GM12878 (cell line): ENCODE data around the gene ATIC. TPM values are rescaled to one million over a fixed set of nuclear protein-coding genes. Genes with fewer than 3 reads are reported as not detected.

Source experiments
- ATAC-seq: fragments of 200-7000 bp; cut with Tn5 transposase; 3 replicates; pipeline ENCODE4 v1.9.1; 2020; ENCODE audit warnings: mild to moderate bottlenecking, moderate library complexity
- BruUV-seq: library from RNA; stranded (reverse); fragments of 400-500 nt; replicated peaks from 2 replicates; lab custom pipeline; 2021; lab: Mats Ljungman, UMichigan
- CTCF ChIA-PET: fragments of 300-600 bp; sonication (Branson Sonifier 250); formaldehyde crosslinking; extraction: SDS; loops from one replicate; lab custom pipeline; 2021; ENCODE audit warnings: inconsistent platforms; lab: Yijun Ruan, JAX
- POLR2A ChIA-PET: fragments of 350-600 bp; formaldehyde crosslinking; extraction: SDS; loops from one replicate; lab custom pipeline; 2021; ENCODE audit warnings: inconsistent platforms; lab: Charles Lee
- RAD21 ChIA-PET: fragments of 300-600 bp; sonication (Branson Sonifier 250); formaldehyde crosslinking; loops from one replicate; lab custom pipeline; 2023; ENCODE audit warnings: antibody characterized with exemption; ENCODE audit not compliant: unreplicated experiment; lab: Charles Lee
- SMC1A ChIA-PET: fragments of 300-600 bp; sonication (Branson Sonifier 250); formaldehyde crosslinking; loops from one replicate; lab custom pipeline; 2023; ENCODE audit not compliant: unreplicated experiment, uncharacterized antibody; lab: Charles Lee
- DNase-seq: peaks from one replicate; pipeline ENCODE4 v3.0.0-alpha.2; 2011; ENCODE audit warnings: low read depth, low spot score
- FAIRE-seq: peaks from 3 replicates; lab custom pipeline; 2011; peaks lifted over from hg19 to GRCh38; lab: Jason Lieb, UNC
- H2AFZ ChIP-seq: 2 replicates; pipeline ENCODE4 v1.6.0; 2011; ENCODE audit warnings: low read depth, low read length, control low read depth; ENCODE audit not compliant: control insufficient read depth
- H3K27ac ChIP-seq: 2 replicates; pipeline ENCODE4 v1.5.1; 2011; ENCODE audit warnings: control low read depth; ENCODE audit not compliant: control insufficient read depth, insufficient read depth
- H3K27me3 ChIP-seq, 2 experiments: replicated peaks in 1 of 2; 2 replicates each; pipeline versions ENCODE4 v1.6.0 to v1.6.1; 2011; ENCODE audit warnings: low read length in 1 of 2; ENCODE audit not compliant: control insufficient read depth in 2 of 2, insufficient read depth in 2 of 2
- H3K36me3 ChIP-seq, 2 experiments: 2 replicates each; pipeline ENCODE4 v1.5.1; 2011; ENCODE audit warnings: low read length in 1 of 2; ENCODE audit not compliant: control insufficient read depth in 2 of 2, insufficient read depth in 2 of 2
- H3K4me1 ChIP-seq: 2 replicates; pipeline ENCODE4 v1.6.1; 2011; ENCODE audit warnings: mild to moderate bottlenecking, low read length, moderate library complexity, mixed read lengths; ENCODE audit not compliant: control insufficient read depth, insufficient read depth
- H3K4me2 ChIP-seq: 2 replicates; pipeline ENCODE4 v1.6.0; 2011; ENCODE audit warnings: control low read depth; ENCODE audit not compliant: control insufficient read depth, insufficient read depth
- H3K4me3 ChIP-seq: fragments of 200-600 bp; sonication (generic); 2 replicates; pipeline ENCODE4 v1.5.1; 2016
- H3K79me2 ChIP-seq: 2 replicates; pipeline ENCODE4 v1.6.0; 2011; ENCODE audit warnings: low read length; ENCODE audit not compliant: control insufficient read depth, insufficient read depth
- H3K9ac ChIP-seq: 2 replicates; pipeline ENCODE4 v1.8.0; 2011; ENCODE audit warnings: low read length, control low read depth, mixed read lengths; ENCODE audit not compliant: control insufficient read depth, insufficient read depth
- H3K9me3 ChIP-seq: replicated peaks from 3 replicates; pipeline ENCODE4 v1.5.1; 2011; ENCODE audit warnings: mild to moderate bottlenecking, low read length; ENCODE audit not compliant: control insufficient read depth, insufficient read depth
- H4K20me1 ChIP-seq: 2 replicates; pipeline ENCODE4 v1.6.0; 2011; ENCODE audit not compliant: control insufficient read depth, insufficient read depth
- BMI1 ChIP-seq: fragments of 450-650 bp; IDR thresholded peaks from 2 replicates; pipeline ENCODE4 v1.6.1; 2016; ENCODE audit warnings: mild to moderate bottlenecking, moderate library complexity, borderline replicate concordance
- EP300 ChIP-seq, 2 experiments: fragments of 150-350 bp in 1 of 2; IDR thresholded peaks; 2 replicates each; pipeline ENCODE4 v1.6.1; 2011 to 2012; ENCODE audit warnings: low read depth in 2 of 2, low read length in 2 of 2, borderline replicate concordance in 1 of 2, improper control_type of control experiment in 1 of 2, inconsistent platforms in 1 of 2; ENCODE audit not compliant: control insufficient read depth in 1 of 2
- JUNB ChIP-seq: IDR thresholded peaks from 2 replicates; pipeline ENCODE4 v1.6.1; 2016; ENCODE audit warnings: antibody characterized with exemption, mild to moderate bottlenecking
- JUND ChIP-seq: IDR thresholded peaks from 2 replicates; pipeline ENCODE4 v1.6.1; 2012; ENCODE audit warnings: low read depth, mild to moderate bottlenecking, low read length, improper control_type of control experiment, moderate library complexity
- MTA2 ChIP-seq: fragments of 450-650 bp; IDR thresholded peaks from 2 replicates; pipeline ENCODE4 v1.6.1; 2016; ENCODE audit warnings: low read depth, mild to moderate bottlenecking, moderate library complexity
- PBX3 ChIP-seq: IDR thresholded peaks from 2 replicates; pipeline ENCODE4 v1.6.1; 2011; ENCODE audit warnings: mild to moderate bottlenecking, low read depth, low read length, moderate library complexity; ENCODE audit not compliant: insufficient replicate concordance
- SREBF2 ChIP-seq: IDR thresholded peaks from 2 replicates; pipeline ENCODE4 v1.6.1; 2012; ENCODE audit warnings: mild to moderate bottlenecking, low read length
- SUZ12 ChIP-seq: fragments of 200-600 bp; sonication (generic); IDR thresholded peaks from one replicate; pipeline ENCODE4 v1.6.1; 2018; ENCODE audit warnings: antibody characterized with exemption, mild to moderate bottlenecking; ENCODE audit not compliant: unreplicated experiment
- TCF12 ChIP-seq: IDR thresholded peaks from 2 replicates; pipeline ENCODE4 v1.6.1; 2011; ENCODE audit warnings: low read depth, mild to moderate bottlenecking, low read length
- WGBS: methylation state at CpG from one replicate; pipeline ENCODE4 v1.1.6; 2016; ENCODE audit warnings: low lambda C conversion rate; ENCODE audit not compliant: insufficient replicate concordance, insufficient coverage; ENCODE audit errors: missing lambda C conversion rate; 5-methylcytosine and 5-hydroxymethylcytosine counted together
- in situ Hi-C: fragments of 300-500 bp; cut with MboI; formaldehyde crosslinking; loops from 9 replicates; pipeline ENCODE4 v1.14.3; 2018; ENCODE audit warnings: mixed read lengths
- intact Hi-C: fragments of 100-400 bp; cut with micrococcal nuclease; formaldehyde crosslinking; loops from one replicate; pipeline ENCODE4 v1.14.2; 2022; ENCODE audit not compliant: unreplicated experiment
- polyA plus RNA-seq, 11 experiments: library from polyadenylated mRNA; depleted of rRNA in 4 of 11; unstranded in 6 of 11; stranded (reverse) in 5 of 11; fragments of >200 nt; fragmentation: Nextera tagmentation in 4 of 11; fragmentation: Illumina TruSeq in 1 of 11; extraction: Ambion mirVana in 4 of 11; extraction: Trizol in 1 of 11; gene quantifications; 1 replicate in 1 of 11; 2 replicates in 10 of 11; pipeline versions ENCODE4 v1.2.1 to v1.2.3, GENCODE V29; 2011 to 2016; ENCODE audit warnings: inconsistent platforms in 2 of 11, missing spikeins in 2 of 11, low read depth in 1 of 11
- total RNA-seq, 4 experiments: library from RNA; depleted of rRNA in 3 of 4; stranded (reverse); fragments of >200 nt in 3 of 4; fragmentation: Illumina TruSeq in 1 of 4; extraction: Trizol in 1 of 4; gene quantifications; 2 replicates each; pipeline versions ENCODE4 v1.2.1 to v1.2.3, GENCODE V29; 2013 to 2021
- TF ChIP-seq, protein P1 (sequence below): fragments of 450-650 bp; IDR thresholded peaks from 2 replicates; pipeline ENCODE4 v1.6.1; 2017; ENCODE audit warnings: antibody characterized with exemption, mild to moderate bottlenecking, moderate library complexity
- TF ChIP-seq, protein P2 (sequence below): IDR thresholded peaks from 2 replicates; pipeline ENCODE4 v1.6.1; 2012; ENCODE audit warnings: low read length, inconsistent platforms

ATIC gene
- total and polyA plus RNA-seq, 10 of the 15 experiments (the other 5 are each of a cell fraction or from before 2014, with no cell fraction given): 45.1 to 518 (median 306) TPM

DNA sequence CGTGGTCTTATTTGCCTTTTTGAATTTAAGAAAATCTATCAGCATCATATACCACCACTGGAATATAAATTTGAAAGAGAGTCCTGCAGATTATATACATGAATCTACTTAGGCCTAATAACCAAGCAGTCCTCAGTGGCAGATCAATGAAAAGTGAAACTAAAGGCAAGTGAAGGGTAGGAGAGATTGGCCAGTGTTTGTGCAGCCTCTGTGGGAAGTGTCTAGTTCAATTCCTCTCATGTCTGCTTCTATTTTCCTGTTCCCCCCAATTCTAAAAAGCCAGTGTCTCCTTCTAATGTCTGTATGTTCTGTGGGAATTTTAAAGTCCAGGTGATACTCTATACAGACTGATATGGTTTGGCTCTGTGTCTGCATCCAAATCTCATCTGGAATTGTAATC is 62.1 kb downstream of the ATIC start:
- Histone ChIP-seq H3K9ac (no peak overlapping the region), H3K9me3 (no peaks in the 10 kb centered on the region; the same call in 1 of the 3 replicates), H2AFZ (no peak overlapping the region), H3K27ac (no peak overlapping the region), H3K79me2 (no peaks in the 10 kb centered on the region), H4K20me1 (no peaks in the 10 kb centered on the region), H3K36me3 (no peaks in the 10 kb centered on the region; a peak in 1 of 4 replicates), H3K4me2 (no peak overlapping the region), H3K4me3 (no peak overlapping the region), H3K4me1 (no peaks in the 10 kb centered on the region), H3K27me3 (no peaks in the 10 kb centered on the region)
- TF ChIP-seq SUZ12 (no peak), MTA2 (no peak), PBX3 (no peak), JUND (no peak), SREBF2 (no peak), BMI1 (no peak), JUNB (no peak), EP300 (IDR thresholded peaks at IDR 0.05; ENCODE audit: borderline replicate concordance in 1 of 2, control insufficient read depth in 1 of 2, low read depth in 2 of 2, low read length in 2 of 2) (no peak), TCF12 (no peak)
- TF ChIP-seq, protein P1, sequence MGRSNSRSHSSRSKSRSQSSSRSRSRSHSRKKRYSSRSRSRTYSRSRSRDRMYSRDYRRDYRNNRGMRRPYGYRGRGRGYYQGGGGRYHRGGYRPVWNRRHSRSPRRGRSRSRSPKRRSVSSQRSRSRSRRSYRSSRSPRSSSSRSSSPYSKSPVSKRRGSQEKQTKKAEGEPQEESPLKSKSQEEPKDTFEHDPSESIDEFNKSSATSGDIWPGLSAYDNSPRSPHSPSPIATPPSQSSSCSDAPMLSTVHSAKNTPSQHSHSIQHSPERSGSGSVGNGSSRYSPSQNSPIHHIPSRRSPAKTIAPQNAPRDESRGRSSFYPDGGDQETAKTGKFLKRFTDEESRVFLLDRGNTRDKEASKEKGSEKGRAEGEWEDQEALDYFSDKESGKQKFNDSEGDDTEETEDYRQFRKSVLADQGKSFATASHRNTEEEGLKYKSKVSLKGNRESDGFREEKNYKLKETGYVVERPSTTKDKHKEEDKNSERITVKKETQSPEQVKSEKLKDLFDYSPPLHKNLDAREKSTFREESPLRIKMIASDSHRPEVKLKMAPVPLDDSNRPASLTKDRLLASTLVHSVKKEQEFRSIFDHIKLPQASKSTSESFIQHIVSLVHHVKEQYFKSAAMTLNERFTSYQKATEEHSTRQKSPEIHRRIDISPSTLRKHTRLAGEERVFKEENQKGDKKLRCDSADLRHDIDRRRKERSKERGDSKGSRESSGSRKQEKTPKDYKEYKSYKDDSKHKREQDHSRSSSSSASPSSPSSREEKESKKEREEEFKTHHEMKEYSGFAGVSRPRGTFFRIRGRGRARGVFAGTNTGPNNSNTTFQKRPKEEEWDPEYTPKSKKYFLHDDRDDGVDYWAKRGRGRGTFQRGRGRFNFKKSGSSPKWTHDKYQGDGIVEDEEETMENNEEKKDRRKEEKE: no peak
- TF ChIP-seq, protein P2, sequence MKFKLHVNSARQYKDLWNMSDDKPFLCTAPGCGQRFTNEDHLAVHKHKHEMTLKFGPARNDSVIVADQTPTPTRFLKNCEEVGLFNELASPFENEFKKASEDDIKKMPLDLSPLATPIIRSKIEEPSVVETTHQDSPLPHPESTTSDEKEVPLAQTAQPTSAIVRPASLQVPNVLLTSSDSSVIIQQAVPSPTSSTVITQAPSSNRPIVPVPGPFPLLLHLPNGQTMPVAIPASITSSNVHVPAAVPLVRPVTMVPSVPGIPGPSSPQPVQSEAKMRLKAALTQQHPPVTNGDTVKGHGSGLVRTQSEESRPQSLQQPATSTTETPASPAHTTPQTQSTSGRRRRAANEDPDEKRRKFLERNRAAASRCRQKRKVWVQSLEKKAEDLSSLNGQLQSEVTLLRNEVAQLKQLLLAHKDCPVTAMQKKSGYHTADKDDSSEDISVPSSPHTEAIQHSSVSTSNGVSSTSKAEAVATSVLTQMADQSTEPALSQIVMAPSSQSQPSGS: no peak
- ChIA-PET POLR2A (interaction anchor here (0.6 kb wide), 1 partner anchor 1008 kb away, joined by 6 read pairs; no protein-coding TSS in a partner anchor), RAD21 (no interaction called here), SMC1A (no interaction called here), CTCF (no interaction called here)
- no peak for ATAC-seq
- intact Hi-C loops: no loop called here
- WGBS: 100% methylated on average over 1 of the region's 1 CpG
- in situ Hi-C loops: no loop called here
- no peak for DNase-seq
- no peak for FAIRE-seq
- no TSS peak for BruUV-seq
